HK-2 (cell line): Measurements from ENCODE around the gene AKAP6.

ENCODE experiments used
- DNase-seq: peaks from one replicate; pipeline ENCODE4 v3.0.0-alpha.2; 2018; ENCODE audit not compliant: unreplicated experiment

The AKAP6 gene

DNA sequence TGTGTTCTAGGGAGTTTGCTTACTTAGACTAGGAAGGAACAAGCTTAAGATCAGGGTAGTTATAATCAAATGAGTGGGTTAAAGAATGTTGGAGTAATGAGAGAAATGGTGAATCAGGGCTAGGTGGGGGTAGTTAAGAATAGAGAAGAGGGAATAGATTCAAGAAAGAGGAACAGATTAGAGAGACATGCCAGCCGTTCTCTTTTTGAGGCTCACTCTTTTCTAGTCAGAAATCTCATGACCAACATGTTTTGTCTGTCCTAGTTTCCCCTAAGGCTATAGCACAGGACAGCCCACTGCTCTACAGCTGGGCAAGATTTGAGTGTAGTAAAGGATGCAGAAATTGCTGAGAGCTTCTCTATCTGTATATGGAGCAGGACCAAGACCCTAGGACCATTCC is 258.4 kb downstream of the AKAP6 start:
- DNase-seq, result no peak

DNA sequence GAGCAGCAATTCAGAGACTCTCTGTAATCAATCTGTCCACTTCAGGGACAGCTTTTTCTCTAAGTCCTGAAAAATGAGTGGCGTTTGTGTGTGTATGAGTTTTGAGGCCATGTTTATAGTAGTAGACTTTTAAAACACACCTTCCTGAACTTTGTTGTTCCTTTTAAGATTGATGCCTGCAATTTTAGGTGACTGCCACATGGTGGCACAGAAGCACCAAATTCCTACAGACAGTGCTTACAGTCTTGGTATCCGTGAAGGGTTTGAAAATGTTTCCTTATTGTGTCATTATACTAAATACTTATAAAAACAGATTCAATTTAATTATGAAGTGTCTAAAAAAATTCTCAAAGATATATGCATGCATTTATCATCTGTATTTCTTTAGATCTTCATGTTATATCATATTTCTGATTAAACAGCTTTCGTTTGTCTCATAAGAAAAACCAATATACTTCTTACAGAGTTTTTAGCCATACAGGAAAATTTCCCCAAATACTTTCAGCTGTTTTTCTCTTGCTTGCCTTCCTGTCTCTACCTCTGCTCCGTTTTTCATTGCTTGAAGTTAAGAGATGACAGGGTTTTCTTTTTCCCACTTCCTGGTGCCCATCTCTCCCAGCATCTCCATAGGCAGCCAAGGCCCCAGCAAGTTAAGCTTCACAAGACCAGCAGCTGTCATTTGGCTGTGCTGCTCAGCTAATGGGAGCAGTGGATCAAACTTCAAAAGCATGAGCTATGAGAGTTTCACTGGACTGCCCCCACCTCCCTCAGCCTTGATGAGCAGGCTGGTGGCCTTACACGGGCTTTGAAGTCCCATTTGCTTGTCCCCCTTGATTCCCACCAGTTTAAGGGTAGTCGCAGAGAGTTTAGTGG is 259.6 kb downstream of the AKAP6 start:
- DNase-seq, result no peak

DNA sequence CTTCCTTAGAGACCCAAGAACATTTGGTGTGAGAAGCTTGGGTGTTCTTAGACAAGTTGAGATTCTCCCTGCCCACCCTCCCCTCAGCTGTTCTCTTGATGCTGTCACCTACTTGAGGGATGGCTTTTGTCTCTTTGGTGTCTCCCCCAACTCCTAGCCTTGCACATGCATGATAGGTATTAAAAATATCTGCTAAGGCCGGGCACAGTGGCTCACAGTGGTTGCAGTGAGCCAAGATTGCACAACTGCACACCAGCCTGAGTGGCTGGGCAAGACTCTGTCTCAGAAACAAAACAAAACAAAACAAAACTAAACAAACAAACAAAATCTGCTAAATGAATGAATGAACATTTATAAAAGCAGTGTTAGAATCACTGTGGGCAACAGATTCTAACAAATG is 261.1 kb downstream of the AKAP6 start:
- no peak for DNase-seq

DNA sequence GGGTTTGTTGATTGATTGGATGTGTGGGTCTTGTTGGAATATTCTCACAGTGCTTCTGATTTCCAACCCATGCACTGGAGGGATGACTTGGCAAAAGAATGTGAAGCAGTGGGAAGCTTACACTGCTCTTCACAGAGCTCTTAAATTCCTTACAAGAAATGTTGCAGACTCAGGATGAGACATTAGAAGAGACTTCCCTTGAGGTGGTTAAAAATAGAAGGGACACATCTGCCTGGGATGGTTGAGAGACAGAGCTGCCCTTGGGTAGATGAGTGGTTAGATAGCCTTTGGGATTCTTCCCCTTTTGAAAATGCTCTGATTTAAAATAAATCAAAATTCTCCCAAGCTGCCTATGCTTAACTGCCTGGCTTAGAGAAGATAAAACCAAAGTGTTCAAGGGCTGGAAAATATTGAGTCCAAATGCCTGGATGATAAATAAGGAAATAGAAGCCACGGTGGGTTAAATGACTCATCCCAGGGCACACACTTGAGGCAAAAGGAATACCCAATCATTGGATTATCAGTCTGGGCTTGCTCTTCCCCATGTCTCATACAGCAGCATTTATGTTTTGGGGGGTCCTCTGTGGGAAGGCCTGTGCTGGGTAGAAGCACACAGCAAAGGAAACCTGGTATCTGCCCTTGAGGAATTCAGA is 264.3 kb downstream of the AKAP6 start:
- DNase-seq, result no peak

DNA sequence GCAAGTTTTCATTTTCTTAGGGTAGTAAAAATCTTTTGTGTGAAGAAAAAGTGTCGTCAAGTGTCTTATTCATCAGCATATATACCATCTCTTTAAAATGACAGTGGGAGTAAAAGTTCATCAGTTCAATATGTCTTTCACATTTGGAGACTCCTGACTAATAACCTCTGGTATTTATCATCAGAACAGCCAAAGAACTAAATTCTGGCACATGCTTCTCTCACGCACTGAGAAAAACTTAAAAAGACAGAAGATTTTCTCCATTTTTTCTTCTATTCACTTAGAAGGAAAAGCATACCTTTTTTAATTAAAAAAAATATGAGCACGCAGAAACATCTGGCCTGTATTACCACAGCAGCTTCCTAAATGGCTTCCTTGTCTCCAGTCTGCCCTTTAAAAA is 265.7 kb downstream of the AKAP6 start:
- DNase-seq, result no peak

DNA sequence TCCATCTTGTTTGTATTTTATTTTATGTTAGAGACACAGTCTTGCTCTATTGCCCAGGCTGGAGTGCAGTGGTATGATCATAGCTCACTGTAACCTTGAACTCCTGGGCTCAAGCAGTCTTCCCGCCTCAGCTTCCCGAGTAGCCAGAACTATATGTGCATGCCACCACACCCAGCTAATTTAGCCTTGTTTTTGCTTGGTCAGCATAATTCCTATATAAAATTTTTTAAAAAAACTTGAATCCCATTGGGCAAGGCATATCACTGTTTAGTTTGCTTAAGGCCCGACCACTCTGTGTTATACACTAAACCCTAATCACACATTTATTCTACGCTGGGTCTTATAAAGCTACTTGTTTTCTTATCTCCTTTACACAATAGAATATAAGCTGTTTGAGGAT is 266.4 kb downstream of the AKAP6 start:
- DNase-seq, result no peak

DNA sequence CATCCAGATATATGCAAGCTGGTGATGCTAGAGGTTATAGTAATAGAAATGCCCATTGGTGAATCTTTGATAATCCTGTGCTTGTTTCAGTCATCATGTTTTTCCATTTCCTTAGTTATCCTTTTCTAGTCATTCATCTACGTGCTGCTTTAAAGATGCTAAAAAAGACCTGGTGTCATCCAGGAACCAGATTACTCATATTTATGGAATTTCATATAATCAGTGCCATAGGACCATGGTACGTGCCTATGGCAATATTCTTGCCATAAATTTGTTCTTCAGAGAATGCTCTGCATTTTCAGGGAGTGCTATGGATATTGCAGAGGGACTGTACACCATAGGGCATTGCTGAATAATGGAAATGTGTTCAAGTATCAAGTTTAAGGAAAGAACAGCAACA is 267.3 kb downstream of the AKAP6 start:
- DNase-seq, result no peak

DNA sequence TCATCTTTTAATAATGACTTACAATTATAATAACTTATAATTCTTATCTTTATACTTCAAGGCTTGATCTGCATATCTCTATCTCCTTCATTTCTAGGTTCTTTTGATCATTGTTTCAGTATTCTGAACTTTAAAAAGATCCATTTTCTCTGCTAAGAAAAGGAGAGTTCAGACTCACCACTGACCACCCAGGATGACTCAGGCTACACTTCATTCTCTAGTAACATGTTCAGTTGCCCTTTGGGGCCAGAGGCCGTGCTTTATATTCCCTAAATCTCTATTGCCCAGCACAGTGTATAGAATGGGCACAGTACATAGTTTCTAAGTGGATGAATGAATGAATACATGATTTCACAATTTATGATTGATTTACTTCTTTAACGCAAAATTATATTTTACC is 268.7 kb downstream of the AKAP6 start:
- no peak for DNase-seq

DNA sequence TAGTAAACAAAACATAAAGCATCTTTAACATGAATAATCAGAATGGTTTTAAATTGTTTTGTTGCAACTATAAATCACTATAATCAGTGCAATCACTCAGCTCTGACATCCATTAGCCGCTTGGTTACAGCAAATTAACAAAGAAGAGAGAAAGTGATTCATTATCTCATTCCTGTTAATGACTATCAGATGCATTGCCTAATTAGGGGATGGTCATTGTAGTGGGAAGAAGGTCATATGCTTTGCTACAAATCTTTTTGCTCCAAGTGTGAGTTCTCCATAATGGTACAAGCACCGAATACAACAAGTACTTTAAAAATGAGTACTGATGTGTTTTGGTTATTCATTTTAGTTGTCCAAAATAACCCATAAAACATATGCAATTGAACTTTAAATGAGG is 272.0 kb downstream of the AKAP6 start:
- no peak for DNase-seq

DNA sequence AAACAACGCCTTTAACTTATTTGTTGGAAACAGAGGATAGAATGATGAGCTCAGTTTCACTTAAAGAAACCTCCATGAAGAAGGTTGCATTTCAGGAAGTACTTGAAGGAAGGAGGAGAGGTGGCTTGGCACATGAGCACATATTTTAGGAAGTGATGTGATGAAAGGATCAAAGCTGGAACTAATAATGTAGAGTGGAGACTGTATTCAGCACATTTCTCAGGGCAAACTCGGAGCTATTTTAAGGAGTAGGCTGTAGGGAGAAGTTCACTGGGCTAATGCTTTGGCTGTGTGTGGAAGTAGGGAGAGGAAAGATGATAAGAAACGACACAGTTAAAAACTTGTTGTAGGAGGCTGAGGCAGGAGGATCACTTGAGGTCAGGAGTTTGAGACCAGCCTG is 272.8 kb downstream of the AKAP6 start:
- no peak for DNase-seq

DNA sequence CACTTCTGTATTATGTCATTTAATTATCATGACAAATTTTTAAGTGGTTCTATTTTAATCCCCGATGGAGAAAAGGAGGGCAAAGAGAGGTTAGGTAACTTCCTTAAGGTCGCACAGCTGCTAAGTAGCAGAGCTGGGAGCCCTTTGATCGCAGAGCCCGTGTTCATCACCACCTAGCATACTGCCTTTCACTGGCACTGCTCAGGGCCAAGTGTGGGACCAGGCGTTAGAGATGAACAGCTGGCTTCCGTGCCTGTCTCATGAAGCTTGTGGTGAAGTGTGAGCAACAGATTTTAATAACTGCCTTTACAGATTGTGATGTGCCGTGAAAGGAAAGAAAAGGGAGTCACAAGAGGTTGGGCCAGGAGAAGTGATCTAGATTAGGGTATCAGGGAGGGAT is 273.6 kb downstream of the AKAP6 start:
- no peak for DNase-seq

DNA sequence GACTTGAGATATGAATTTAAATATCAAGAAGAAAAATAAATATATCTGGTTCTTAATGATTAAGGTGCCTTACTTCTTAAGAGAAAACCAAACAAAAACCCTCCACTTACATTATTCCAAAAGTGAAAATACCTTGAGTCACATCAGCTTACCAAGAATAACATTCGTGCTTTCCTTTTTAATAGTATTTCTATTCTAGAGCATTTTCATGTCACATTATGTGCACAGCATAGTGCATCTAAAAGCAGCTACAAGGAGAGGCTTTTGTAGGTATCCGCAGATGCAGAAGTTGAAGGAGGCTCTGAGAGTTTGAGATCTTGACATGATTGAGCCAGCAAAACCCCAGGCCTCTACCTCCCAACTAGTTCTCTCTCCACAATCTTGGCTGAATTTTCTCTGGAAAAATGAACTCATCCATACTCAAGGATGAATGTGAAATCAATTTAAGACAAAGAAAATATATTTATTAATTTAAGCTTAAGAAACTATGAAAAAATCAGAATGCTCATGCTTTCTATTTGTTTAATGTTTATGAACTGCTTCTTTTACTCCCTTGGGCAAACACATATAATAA is 275.0 kb downstream of the AKAP6 start:
- no peak for DNase-seq

DNA sequence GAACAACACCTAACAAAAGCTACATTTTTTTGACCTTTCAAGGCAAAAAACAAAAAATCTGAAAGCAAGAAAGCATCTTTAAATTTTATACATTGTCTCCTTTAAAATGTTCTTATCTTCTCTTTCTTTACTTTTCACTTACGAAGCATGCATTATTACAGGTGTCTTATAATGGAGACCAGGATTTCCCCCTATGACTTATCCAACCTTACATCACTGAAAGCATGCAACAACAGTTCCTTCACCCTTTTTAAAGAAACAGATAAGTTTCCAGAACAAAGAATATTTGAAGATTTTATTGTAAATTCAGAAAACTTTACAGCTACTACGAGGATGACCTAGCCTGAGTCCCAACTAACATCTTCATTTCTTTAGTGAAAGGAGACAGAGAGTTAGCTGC is 277.2 kb downstream of the AKAP6 start:
- no peak for DNase-seq

DNA sequence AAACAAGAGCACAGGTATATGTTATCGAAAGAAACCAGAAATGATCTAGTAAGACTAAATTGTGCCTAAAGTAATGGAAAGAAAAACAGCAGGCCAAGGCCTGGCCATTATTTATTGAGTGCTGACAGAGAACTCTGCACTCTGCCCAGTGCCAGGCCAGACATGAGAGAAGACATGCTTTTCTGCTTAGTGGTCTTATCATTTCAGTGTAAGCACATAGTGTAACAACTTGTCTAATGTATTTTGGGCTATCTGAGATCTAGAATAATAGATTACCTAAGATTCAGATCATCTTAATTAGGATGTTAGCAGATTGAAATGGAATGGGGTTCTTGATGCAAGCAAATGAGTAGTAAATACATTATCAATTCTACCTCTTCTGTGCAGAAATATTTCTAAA is 278.3 kb downstream of the AKAP6 start:
- no peak for DNase-seq

DNA sequence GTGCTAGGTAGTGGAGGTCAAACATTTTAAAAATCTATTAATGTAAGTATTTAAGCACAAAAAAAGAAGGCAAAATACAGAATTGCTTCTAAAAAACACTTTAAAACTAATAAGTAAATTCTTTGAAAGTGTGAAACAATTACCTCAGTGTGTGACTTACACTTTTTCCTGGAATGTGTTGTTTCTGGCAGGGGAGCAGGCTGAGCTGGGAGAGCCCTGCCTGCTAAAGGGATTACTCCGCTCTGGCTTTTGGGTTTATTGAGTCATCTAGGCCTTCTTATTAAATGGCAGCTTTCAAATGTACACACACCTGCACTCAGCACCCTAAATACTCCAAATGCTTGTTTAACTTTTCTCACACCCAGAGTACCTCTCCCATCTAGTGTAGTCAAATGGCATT is 279.8 kb downstream of the AKAP6 start:
- no peak for DNase-seq

DNA sequence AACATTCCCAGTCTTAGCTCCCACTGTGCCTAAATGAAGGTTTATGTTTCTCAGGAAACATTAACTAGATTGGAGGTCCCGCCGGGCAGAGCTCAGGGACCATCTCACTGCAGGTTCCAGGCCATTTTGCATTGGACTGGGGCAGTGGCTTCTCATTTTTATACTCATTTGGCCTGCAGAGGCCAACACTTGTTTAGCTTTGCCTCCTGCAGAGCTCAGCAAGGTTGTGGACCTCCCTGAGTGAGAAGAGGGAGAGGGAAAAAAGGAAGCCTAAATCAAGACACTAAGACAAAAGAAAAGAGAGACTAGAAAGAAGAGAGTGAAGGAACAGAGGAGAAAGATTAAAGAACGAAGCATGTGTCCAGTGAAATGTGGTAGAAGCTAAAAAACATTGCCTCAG is 280.3 kb downstream of the AKAP6 start:
- no peak for DNase-seq

DNA sequence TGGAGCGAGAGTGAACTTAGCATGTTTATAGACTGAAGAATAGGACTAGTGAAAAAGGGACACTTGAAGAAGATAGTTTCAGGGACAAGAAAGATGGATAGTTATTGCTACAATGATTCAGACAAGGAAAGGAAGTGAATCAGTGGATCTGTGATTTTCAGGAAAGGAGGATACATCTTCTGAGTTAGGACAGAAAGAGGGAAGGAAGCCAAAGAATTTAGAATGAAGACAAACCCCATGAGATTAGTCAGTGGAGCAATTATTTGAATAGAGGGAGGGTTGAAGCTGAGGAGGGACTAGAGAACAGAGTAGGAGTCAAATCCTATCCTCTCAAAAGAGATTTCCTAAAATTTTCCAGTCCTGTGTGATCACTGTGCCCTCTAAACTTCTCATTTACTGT is 282.7 kb downstream of the AKAP6 start:
- DNase-seq, result no peak

DNA sequence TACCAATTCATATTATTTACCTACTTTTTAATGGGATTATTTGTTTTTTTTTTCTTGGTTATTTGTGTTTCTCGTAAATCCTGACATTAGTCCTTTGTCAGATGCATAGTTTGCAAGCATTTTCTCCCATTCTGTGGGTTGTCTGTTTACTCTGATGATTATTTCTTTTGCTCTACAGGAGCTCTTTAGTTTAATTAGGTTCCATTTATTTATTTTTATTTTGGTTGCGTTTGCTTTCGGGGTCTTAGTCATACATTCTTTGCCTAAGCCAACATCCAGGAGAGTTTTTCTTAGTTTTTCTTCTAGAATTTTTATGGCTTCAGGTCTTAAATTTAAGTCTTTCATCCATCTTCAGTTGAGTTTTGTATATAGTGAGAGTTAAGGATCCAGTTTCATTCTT is 289.9 kb downstream of the AKAP6 start:
- no peak for DNase-seq

DNA sequence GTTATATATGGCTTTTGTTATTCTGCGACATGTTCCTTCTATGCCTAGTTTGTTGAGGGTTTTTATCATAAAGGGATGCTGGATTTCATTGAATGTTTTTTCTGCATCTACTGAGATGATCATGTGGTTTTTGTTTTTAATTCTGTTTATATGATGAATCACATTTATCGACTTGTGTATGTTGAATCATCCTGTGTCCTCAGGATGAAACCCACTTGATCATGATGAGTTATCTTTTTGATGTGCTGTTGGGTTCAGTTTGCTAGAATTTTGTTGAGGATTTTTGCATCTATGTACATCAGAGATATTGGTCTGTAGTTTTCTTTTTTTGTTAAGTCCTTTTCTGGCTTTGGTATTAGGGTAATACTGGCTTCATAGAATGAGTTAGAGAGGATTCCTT is 291.2 kb downstream of the AKAP6 start:
- no peak for DNase-seq

DNA sequence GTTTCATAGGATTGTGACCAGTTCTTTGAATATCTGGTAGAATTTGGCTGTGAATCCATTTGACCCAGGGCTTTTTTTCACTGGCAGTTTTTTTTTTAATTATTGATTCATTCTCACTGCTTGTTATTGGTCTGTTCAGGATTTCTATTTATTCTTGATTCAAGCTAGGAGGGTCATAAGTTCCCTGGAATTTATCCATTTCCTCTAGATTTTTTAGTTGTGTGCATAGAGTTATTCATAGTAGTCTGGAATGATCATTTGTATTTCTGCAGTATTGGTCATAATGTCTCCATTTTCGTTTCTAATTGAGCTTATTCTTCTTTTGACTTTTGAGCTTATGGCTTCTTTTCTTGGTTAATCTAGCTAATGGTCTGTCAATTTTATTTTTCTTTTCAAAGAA is 291.6 kb downstream of the AKAP6 start:
- DNase-seq, result no peak

DNA sequence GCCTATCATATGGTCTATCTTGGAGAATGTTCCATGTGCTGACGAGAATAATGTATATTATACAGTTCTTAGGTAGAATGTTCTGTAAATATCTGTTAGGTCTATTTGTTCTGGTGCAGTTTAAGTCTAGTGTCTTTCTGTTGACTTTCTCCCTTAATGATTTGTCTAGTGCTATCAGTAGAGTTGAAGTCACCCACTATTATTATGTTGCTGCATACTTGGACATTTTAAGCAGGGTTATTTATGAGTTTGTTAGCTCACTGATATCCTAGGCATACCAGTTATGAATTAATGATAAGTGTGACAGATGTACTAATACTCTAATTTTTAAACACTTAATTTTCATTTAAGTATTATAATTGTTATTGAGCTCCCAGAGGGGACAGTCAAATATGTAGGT is 292.5 kb downstream of the AKAP6 start:
- no peak for DNase-seq

DNA sequence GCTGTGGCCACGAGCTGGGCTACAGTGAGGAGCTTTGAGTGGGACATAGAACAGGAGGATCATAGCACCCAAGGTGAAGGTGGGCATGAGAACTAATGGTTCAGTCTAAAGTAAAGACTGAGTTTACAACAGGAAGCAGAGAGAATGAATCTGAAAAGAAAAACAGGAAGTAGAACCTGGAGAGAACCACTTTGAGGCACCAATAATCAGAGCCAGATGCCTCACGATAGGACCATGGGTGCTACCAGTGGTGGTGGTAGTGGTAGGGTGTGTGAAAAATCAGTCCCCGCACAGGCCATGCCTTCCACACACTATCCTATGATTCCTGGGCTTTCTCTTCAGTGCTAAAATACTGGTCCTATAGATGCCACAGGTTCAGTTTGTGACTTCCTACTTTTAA is 293.6 kb downstream of the AKAP6 start:
- no peak for DNase-seq
